Sigmoid colon (tissue), 4 donors: Measurements from ENCODE around the gene FIBIN.

ENCODE experiments used
- CTCF ChIP-seq, 4 experiments: fragments of 450-650 bp in 3 of 4; fragments of 200-600 bp in 1 of 4; IDR thresholded peaks; one replicate each; pipeline ENCODE4 v1.5.1; 2016 to 2019; ENCODE audit warnings: antibody characterized with exemption in 4 of 4, mild to moderate bottlenecking in 3 of 4, moderate library complexity in 2 of 4
- POLR2A ChIP-seq, 2 donors: fragments of 450-650 bp; IDR thresholded peaks; one replicate each; pipeline ENCODE4 v1.6.1; 2016; ENCODE audit warnings: antibody characterized with exemption in 2 of 2, mild to moderate bottlenecking in 2 of 2, moderate library complexity in 2 of 2
- POLR2AphosphoS5 ChIP-seq, 4 donors: sonication (generic); formaldehyde crosslinking; IDR thresholded peaks; one replicate each; pipeline ENCODE4 v1.6.1; 2017; ENCODE audit warnings: antibody characterized with exemption in 4 of 4

- TF ChIP-seq CTCF (IDR thresholded peaks at IDR 0.05), result no peak
- no peak for TF ChIP-seq POLR2A (IDR thresholded peaks at IDR 0.05)
- no peak for TF ChIP-seq POLR2AphosphoS5 (IDR thresholded peaks at IDR 0.05)
Observed at GRCh38 chr11:27029966-27030365, 36.1 kb downstream of the FIBIN start.
